A549 (cell line): ENCODE results near the gene OSBPL2. TPM values are rescaled to one million over a fixed set of nuclear protein-coding genes. Genes with fewer than 3 reads are reported as not detected.

Source experiments
- ATAC-seq, 2 experiments: fragments of 200-7000 bp in 1 of 2; fragments of >200 bp in 1 of 2; cut with Nextera tagmentation in 1 of 2; cut with Tn5 transposase in 1 of 2; 3 replicates each; pipeline versions ENCODE4 v1.8.0 to v1.9.1; 2018 to 2020; ENCODE audit warnings: mild to moderate bottlenecking in 1 of 2, moderate library complexity in 1 of 2
- CTCF ChIA-PET: fragments of 300-600 bp; sonication (Branson Sonifier 250); formaldehyde crosslinking; extraction: SDS; loops from one replicate; lab custom pipeline; 2021; ENCODE audit warnings: antibody characterized with exemption, inconsistent platforms; lab: Yijun Ruan, JAX
- POLR2A ChIA-PET: fragments of 350-600 bp; formaldehyde crosslinking; extraction: SDS; loops from one replicate; lab custom pipeline; 2021; ENCODE audit warnings: antibody characterized with exemption, inconsistent platforms; lab: Yijun Ruan, JAX
- DNase-seq, 2 experiments: peaks; one replicate each; pipeline versions ENCODE4 v3.0.0 to v3.0.0-alpha.2; 2011 to 2016; ENCODE audit warnings: low read depth in 1 of 2, low spot score in 1 of 2
- FAIRE-seq: peaks from 2 replicates; lab custom pipeline; 2011; peaks lifted over from hg19 to GRCh38; lab: Jason Lieb, UNC
- H3K27ac ChIP-seq, 2 experiments: fragments of >200 bp; sonication (Bioruptor Twin); formaldehyde crosslinking; 3 replicates each; pipeline ENCODE4 v1.5.1; 2016 to 2017
- H3K4me1 ChIP-seq: fragments of >200 bp; sonication (Bioruptor Twin); formaldehyde crosslinking; 3 replicates; pipeline ENCODE4 v1.6.1; 2016
- H3K4me2 ChIP-seq: fragments of >200 bp; sonication (Bioruptor Twin); formaldehyde crosslinking; 3 replicates; pipeline ENCODE4 v1.6.1; 2016
- H3K4me3 ChIP-seq: fragments of >200 bp; sonication (Bioruptor Twin); formaldehyde crosslinking; 3 replicates; pipeline ENCODE4 v1.5.1; 2016
- H3K9me3 ChIP-seq: fragments of >200 bp; sonication (Bioruptor Twin); formaldehyde crosslinking; 3 replicates; pipeline ENCODE4 v1.6.1; 2016
- ATOH8 ChIP-seq: fragments of 250-450 bp; sonication (Bioruptor Pico); IDR thresholded peaks from 2 replicates; pipeline ENCODE4 v1.5.0; 2020; ENCODE audit warnings: low read depth, mild to moderate bottlenecking, moderate library complexity
- BHLHE40 ChIP-seq: IDR thresholded peaks from 2 replicates; pipeline ENCODE4 v1.6.1; 2012; ENCODE audit warnings: low read depth, low read length, inconsistent platforms
- CBX2 ChIP-seq: fragments of 200-600 bp; sonication (generic); IDR thresholded peaks from 2 replicates; pipeline ENCODE4 v1.6.1; 2016; ENCODE audit warnings: low read depth, mild to moderate bottlenecking, borderline replicate concordance
- CBX8 ChIP-seq: fragments of 200-600 bp; sonication (generic); IDR thresholded peaks from 2 replicates; pipeline ENCODE4 v1.6.1; 2016
- CHD2 ChIP-seq: fragments of 150-350 bp; IDR thresholded peaks from 2 replicates; pipeline ENCODE4 v1.6.1; 2014; ENCODE audit warnings: low read length; ENCODE audit not compliant: partially characterized antibody
- CHD4 ChIP-seq: fragments of 200-600 bp; sonication (generic); IDR thresholded peaks from 2 replicates; pipeline ENCODE4 v1.6.1; 2016; ENCODE audit warnings: antibody characterized with exemption, mild to moderate bottlenecking, borderline replicate concordance
- ELK1 ChIP-seq: fragments of 150-350 bp; IDR thresholded peaks from 2 replicates; pipeline ENCODE4 v1.6.1; 2014; ENCODE audit warnings: low read depth, mild to moderate bottlenecking, low read length
- ESRRA ChIP-seq: fragments of 150-350 bp; IDR thresholded peaks from 2 replicates; pipeline ENCODE4 v1.6.1; 2014; ENCODE audit warnings: mild to moderate bottlenecking, low read length, borderline replicate concordance
- FOSB ChIP-seq: fragments of 250-450 bp; sonication (Bioruptor Pico); IDR thresholded peaks from 2 replicates; pipeline ENCODE4 v1.5.0; 2020; ENCODE audit warnings: mild to moderate bottlenecking, moderate library complexity
- GATA3 ChIP-seq: IDR thresholded peaks from 2 replicates; pipeline ENCODE4 v1.6.1; 2012; ENCODE audit warnings: borderline replicate concordance
- HDAC2 ChIP-seq: fragments of 200-600 bp; sonication (generic); IDR thresholded peaks from 2 replicates; pipeline ENCODE4 v1.6.1; 2016
- HES2 ChIP-seq: fragments of >200 bp; sonication (Bioruptor Twin); formaldehyde crosslinking; IDR thresholded peaks from 2 replicates; pipeline ENCODE4 v1.6.1; 2016
- HMGXB4 ChIP-seq: fragments of 250-450 bp; sonication (Bioruptor Pico); IDR thresholded peaks from 2 replicates; pipeline ENCODE4 v1.5.0; 2021; ENCODE audit warnings: mild to moderate bottlenecking, moderate library complexity, borderline replicate concordance
- HOXB5 ChIP-seq: fragments of 250-450 bp; sonication (Bioruptor Pico); IDR thresholded peaks from 2 replicates; pipeline ENCODE4 v1.5.0; 2020; ENCODE audit warnings: mild to moderate bottlenecking, moderate library complexity
- MAFK ChIP-seq: fragments of 450-650 bp; IDR thresholded peaks from 2 replicates; pipeline ENCODE4 v1.6.1; 2014; ENCODE audit not compliant: partially characterized antibody
- MAX ChIP-seq: IDR thresholded peaks from 2 replicates; pipeline ENCODE4 v1.6.1; 2012
- NFE2L2 ChIP-seq: fragments of 150-350 bp; conservative IDR thresholded peaks from 2 replicates; pipeline ENCODE4 v1.6.1; 2014; ENCODE audit warnings: low read length
- NPAS2 ChIP-seq: fragments of 250-450 bp; sonication (Bioruptor Pico); IDR thresholded peaks from 2 replicates; pipeline ENCODE4 v1.8.0; 2022; ENCODE audit warnings: mild to moderate bottlenecking, moderate library complexity, borderline replicate concordance
- POLR2A ChIP-seq: IDR thresholded peaks from 2 replicates; pipeline ENCODE4 v1.6.1; 2012; ENCODE audit warnings: mild to moderate bottlenecking, low read length
- POLR2AphosphoS2 ChIP-seq: conservative IDR thresholded peaks from 2 replicates; pipeline ENCODE4 v1.6.1; 2012; ENCODE audit warnings: low read length, improper control_type of control experiment, inconsistent platforms
- RARB ChIP-seq: fragments of 250-450 bp; sonication (Bioruptor Pico); IDR thresholded peaks from 2 replicates; pipeline ENCODE4 v1.8.0; 2021; ENCODE audit warnings: mild to moderate bottlenecking, moderate library complexity
- RFX5 ChIP-seq: fragments of 450-650 bp; IDR thresholded peaks from 2 replicates; pipeline ENCODE4 v1.7.1; 2014; ENCODE audit warnings: antibody characterized with exemption, mild to moderate bottlenecking, moderate library complexity
- RNF2 ChIP-seq: fragments of 200-600 bp; sonication (generic); IDR thresholded peaks from 2 replicates; pipeline ENCODE4 v1.6.1; 2016; ENCODE audit warnings: low read depth, mild to moderate bottlenecking, antibody characterized with exemption, moderate library complexity, borderline replicate concordance
- SREBF2 ChIP-seq: fragments of 450-650 bp; IDR thresholded peaks from 2 replicates; pipeline ENCODE4 v1.6.1; 2014; ENCODE audit warnings: mild to moderate bottlenecking, moderate library complexity
- ZC3H11A ChIP-seq: fragments of 450-650 bp; IDR thresholded peaks from 2 replicates; pipeline ENCODE4 v1.6.1; 2014; ENCODE audit warnings: antibody characterized with exemption, mild to moderate bottlenecking
- ZFP36 ChIP-seq: fragments of 450-650 bp; IDR thresholded peaks from 2 replicates; pipeline ENCODE4 v1.6.1; 2014; ENCODE audit warnings: borderline replicate concordance; ENCODE audit not compliant: partially characterized antibody
- ZNF302 ChIP-seq: fragments of 250-450 bp; sonication (Bioruptor Pico); IDR thresholded peaks from 2 replicates; pipeline ENCODE4 v1.9.0; 2021; ENCODE audit warnings: inconsistent platforms, mild to moderate bottlenecking, moderate library complexity
- WGBS: methylation state at CpG from one replicate; pipeline ENCODE4 v1.1.6; 2017; ENCODE audit errors: missing lambda C conversion rate; 5-methylcytosine and 5-hydroxymethylcytosine counted together
- polyA plus RNA-seq, 4 experiments: library from polyadenylated mRNA; depleted of rRNA in 3 of 4; stranded (reverse); fragments of >200 nt; fragmentation: RNase III in 1 of 4; extraction: RNeasy Plus Mini Kit Qiagen cat#74134 plus additional on column Dnase treatment in 1 of 4; gene quantifications; 2 replicates in 3 of 4; 3 replicates in 1 of 4; pipeline ENCODE4 v1.2.3, GENCODE V29; 2011 to 2017

Gene OSBPL2
- polyA plus RNA-seq, 2 of the 4 experiments (the other 2 are of a cell fraction): 14.6 to 14.8 TPM

- no peak for FAIRE-seq
- WGBS: 77% methylated on average over 10 of the region's 10 CpGs
- Histone ChIP-seq H3K4me2 (no peak overlapping the region), H3K27ac (no peak overlapping the region), H3K9me3 (no peaks in the 10 kb centered on the region), H3K4me1 (peaks cover 8% of the 10 kb centered on the region; the same call in 1 of the 3 replicates), H3K4me3 (no peak overlapping the region)
- ChIA-PET POLR2A (no interaction called here), CTCF (no interaction called here)
- ATAC-seq: no peak
- DNase-seq: no peak
- TF ChIP-seq POLR2AphosphoS2: no peak
- TF ChIP-seq RNF2: no peak
- no peak for TF ChIP-seq MAX
- TF ChIP-seq RARB (CRISPR knock-in tag): no peak
- TF ChIP-seq ZNF302 (CRISPR knock-in tag): no peak
- TF ChIP-seq BHLHE40: no peak
- no peak for TF ChIP-seq ZC3H11A
- no peak for TF ChIP-seq NFE2L2
- no peak for TF ChIP-seq CHD2
- TF ChIP-seq HOXB5: no peak
- no peak for TF ChIP-seq GATA3
- TF ChIP-seq MAFK: no peak
- TF ChIP-seq HDAC2: no peak
- no peak for TF ChIP-seq HES2
- TF ChIP-seq ATOH8 (CRISPR knock-in tag): no peak
These were observed 3.2 kb downstream of the OSBPL2 start for GRCh38 chr20:62241506-62241905.

GRCh38 chr20:62242176-62242575 lies 3.9 kb downstream of the OSBPL2 start:
- FAIRE-seq: no peak
- Histone ChIP-seq H3K9me3 (no peaks in the 10 kb centered on the region), H3K4me1 (peaks cover 8% of the 10 kb centered on the region; the same call in 1 of the 3 replicates), H3K4me2 (no peak overlapping the region), H3K4me3 (no peak overlapping the region)
- WGBS: 88% methylated on average over 6 of the region's 6 CpGs
- TF ChIP-seq CHD4: no peak
- TF ChIP-seq NPAS2: no peak
- no peak for TF ChIP-seq CBX2
- TF ChIP-seq ATOH8 (CRISPR knock-in tag): no peak
- TF ChIP-seq RNF2: no peak
- no peak for TF ChIP-seq CBX8
- TF ChIP-seq ESRRA: no peak
- no peak for TF ChIP-seq FOSB
- no peak for TF ChIP-seq ELK1
- TF ChIP-seq RFX5: no peak
- TF ChIP-seq ZC3H11A: no peak
- no peak for TF ChIP-seq HDAC2
- TF ChIP-seq SREBF2: no peak
- no peak for TF ChIP-seq ZFP36
- TF ChIP-seq HMGXB4 (CRISPR knock-in tag): no peak
- TF ChIP-seq POLR2A: no peak
- TF ChIP-seq HOXB5: no peak
- TF ChIP-seq, all 56 proteins: peak for 0
- DNase-seq (no peak), ATAC-seq (no peak)
- no peak overlapping the region for H3K27ac ChIP-seq
- CTCF ChIA-PET: interaction anchor here (1.1 to 1.2 kb wide), 2 partner anchors 17 to 19 kb away, joined by 3 read pairs; no protein-coding TSS in a partner anchor
- POLR2A ChIA-PET: no interaction called here
